ENCODE data around the gene RTEL1. TPM values are rescaled to one million over a fixed set of nuclear protein-coding genes. Genes with fewer than 3 reads are reported as not detected.

RTEL1 gene
- total and polyA plus RNA-seq, 9 donors: 6.2 to 44.2 (median 21.3) TPM

DNA sequence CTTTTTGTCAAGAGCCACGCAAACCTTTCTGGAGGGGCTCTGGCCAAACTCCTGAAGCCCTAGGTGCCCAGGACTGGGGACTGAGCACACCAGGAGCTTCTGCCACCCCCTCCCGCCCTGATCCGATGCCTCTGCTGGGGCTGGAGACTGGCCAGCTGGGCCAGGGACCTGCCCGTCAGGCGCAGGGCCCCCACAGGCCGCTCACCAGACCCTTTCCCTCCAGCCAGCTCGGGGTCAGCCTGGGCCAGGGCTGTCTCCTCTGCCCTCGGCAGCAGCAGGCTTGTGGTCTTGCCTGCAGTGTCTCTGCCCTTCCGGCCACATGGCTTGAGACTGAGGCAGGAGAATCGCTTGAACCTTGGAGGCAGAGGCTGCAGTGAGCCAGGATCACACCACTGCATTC is 14.6 kb downstream of the RTEL1 start:
- no peaks in the 10 kb centered on the region for H3K27me3 ChIP-seq
- no peak for DNase-seq
- H3K27ac ChIP-seq: no peak overlapping the region
- intact Hi-C loops (cut with DNase I): no loop called here
- H3K36me3 ChIP-seq: no peaks in the 10 kb centered on the region
- H3K4me1 ChIP-seq (ENCODE audit: insufficient read depth): no peaks in the 10 kb centered on the region
- H3K4me3 ChIP-seq: no peak overlapping the region
- no peaks in the 10 kb centered on the region for H3K9me3 ChIP-seq
- 89 to 97% (median 92%) methylated on average over 10 of the region's 10 CpGs for WGBS, 3 donors
- TF ChIP-seq EP300 (IDR thresholded peaks at IDR 0.05) (no peak), POLR2A (IDR thresholded peaks at IDR 0.05) (no peak)
- TF ChIP-seq, protein P1, sequence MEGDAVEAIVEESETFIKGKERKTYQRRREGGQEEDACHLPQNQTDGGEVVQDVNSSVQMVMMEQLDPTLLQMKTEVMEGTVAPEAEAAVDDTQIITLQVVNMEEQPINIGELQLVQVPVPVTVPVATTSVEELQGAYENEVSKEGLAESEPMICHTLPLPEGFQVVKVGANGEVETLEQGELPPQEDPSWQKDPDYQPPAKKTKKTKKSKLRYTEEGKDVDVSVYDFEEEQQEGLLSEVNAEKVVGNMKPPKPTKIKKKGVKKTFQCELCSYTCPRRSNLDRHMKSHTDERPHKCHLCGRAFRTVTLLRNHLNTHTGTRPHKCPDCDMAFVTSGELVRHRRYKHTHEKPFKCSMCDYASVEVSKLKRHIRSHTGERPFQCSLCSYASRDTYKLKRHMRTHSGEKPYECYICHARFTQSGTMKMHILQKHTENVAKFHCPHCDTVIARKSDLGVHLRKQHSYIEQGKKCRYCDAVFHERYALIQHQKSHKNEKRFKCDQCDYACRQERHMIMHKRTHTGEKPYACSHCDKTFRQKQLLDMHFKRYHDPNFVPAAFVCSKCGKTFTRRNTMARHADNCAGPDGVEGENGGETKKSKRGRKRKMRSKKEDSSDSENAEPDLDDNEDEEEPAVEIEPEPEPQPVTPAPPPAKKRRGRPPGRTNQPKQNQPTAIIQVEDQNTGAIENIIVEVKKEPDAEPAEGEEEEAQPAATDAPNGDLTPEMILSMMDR (IDR thresholded peaks at IDR 0.05): no peak

DNA sequence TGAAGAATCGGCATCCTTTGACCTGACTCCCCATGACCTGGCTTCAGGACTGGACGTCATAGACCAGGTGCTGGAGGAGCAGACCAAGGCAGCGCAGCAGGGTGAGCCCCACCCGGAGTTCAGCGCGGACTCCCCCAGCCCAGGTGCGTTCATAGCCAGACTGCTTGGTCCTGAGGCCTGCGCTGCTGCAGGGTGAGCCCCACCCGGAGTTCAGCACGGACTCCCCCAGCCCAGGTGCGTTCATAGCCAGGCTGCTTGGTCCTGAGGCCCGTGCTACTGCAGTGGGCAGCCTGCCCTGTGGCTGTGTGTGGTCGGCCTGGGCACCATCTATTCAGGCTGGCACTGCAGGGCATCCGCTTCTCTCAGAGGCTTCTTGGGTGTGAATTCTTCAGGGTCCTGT is 15.8 kb downstream of the RTEL1 start:
- WGBS, 3 donors: 91 to 95% (median 95%) methylated on average over 13 to 14 of the region's 14 CpGs
- no peaks in the 10 kb centered on the region for H3K4me1 ChIP-seq (ENCODE audit: insufficient read depth)
- H3K36me3 ChIP-seq: no peaks in the 10 kb centered on the region
- H3K9me3 ChIP-seq: no peaks in the 10 kb centered on the region
- intact Hi-C loops (cut with DNase I): no loop called here
- H3K27ac ChIP-seq: no peak overlapping the region
- TF ChIP-seq, protein P1 (IDR thresholded peaks at IDR 0.05): no peak
- no peak for TF ChIP-seq EP300 (IDR thresholded peaks at IDR 0.05)
- no peak for TF ChIP-seq POLR2A (IDR thresholded peaks at IDR 0.05)
- no peak overlapping the region for H3K4me3 ChIP-seq
- DNase-seq: no peak
- no peaks in the 10 kb centered on the region for H3K27me3 ChIP-seq

DNA sequence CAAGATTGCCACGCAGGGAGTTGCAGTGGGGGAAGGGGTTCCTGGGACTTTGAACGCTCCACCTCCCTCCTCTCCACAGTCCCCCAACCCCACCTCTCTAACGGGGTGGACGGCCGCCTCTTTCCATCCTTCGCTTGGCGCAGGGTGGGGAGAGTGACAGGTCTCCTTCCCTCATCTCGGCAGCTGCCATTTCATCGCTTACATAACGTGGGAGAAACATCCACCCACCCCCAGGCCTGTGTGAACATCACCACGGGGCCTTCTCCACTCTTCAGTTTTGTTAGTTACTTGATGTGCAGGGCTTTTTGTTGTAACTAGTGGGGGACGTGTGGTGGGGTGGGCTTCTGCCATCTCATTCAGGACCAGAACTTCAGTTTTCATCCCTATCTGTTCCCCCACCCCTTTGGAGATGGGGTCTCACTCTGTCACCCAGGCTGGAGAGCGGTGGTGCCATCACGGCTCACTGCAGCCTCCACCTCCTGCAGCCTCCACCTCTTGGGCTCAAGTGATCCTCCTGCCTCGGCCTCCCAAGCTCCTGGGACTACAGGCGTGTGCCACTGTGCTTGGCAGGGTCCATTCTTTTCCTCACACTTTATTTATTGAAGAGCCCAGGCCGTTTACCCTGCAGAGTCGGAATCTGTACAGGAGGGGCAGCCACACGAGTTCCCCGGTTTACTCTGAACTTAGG is 17.7 kb downstream of the RTEL1 start:
- H3K36me3 ChIP-seq: no peaks in the 10 kb centered on the region

DNA sequence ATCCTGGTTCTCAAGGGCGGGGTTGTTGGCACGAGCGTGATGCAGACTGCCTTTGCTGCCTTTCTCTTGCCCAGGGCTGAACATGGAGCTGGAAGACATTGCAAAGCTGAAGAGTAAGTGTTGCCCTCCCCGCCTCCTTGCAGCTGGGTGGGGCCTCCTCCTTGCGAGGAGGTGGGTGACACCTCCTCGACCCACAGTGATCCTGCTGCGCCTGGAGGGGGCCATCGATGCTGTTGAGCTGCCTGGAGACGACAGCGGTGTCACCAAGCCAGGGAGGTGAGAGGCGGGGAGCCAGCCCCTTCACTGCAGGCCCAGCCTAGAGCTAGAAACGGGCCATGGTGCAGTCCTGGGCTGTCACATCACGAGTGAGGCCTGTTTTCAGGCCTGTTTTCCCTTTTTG is 20.0 kb downstream of the RTEL1 start:
- Histone ChIP-seq H3K4me1 (ENCODE audit: insufficient read depth) (no peaks in the 10 kb centered on the region), H3K27ac (no peak overlapping the region), H3K4me3 (no peak overlapping the region), H3K27me3 (no peaks in the 10 kb centered on the region), H3K36me3 (no peaks in the 10 kb centered on the region), H3K9me3 (no peaks in the 10 kb centered on the region)
- TF ChIP-seq EP300 (IDR thresholded peaks at IDR 0.05) (no peak), POLR2A (IDR thresholded peaks at IDR 0.05) (no peak)
- TF ChIP-seq, protein P1 (IDR thresholded peaks at IDR 0.05): no peak
- DNase-seq: no peak
- intact Hi-C loops (cut with DNase I): no loop called here
- 86 to 89% (median 88%) methylated on average over 13 of the region's 13 CpGs for WGBS, 3 donors

More for the DNA sequence above, 17.7 kb downstream of the RTEL1 start:
- DNase-seq: no peak
- Histone ChIP-seq H3K27ac (no peak overlapping the region), H3K27me3 (no peaks in the 10 kb centered on the region), H3K4me3 (no peak overlapping the region), H3K4me1 (ENCODE audit: insufficient read depth) (no peaks in the 10 kb centered on the region), H3K9me3 (no peaks in the 10 kb centered on the region)
- TF ChIP-seq POLR2A (IDR thresholded peaks at IDR 0.05): no peak
- TF ChIP-seq, protein P1 (IDR thresholded peaks at IDR 0.05): no peak
- TF ChIP-seq EP300 (IDR thresholded peaks at IDR 0.05): no peak
- intact Hi-C loops (cut with DNase I): no loop called here
- WGBS, 3 donors: 91 to 94% (median 94%) methylated on average over 20 of the region's 20 CpGs
